ENCODE data around the gene LRRC39.

Gene LRRC39

GRCh38 chr1:100164216-100164615 is 13.8 kb downstream of the LRRC39 start:
- in situ Hi-C loops (cut with HindIII; ENCODE audit: low pct_ligation_motif_present, low sequenced_read_pairs), result no loop called here
- Histone ChIP-seq H3K36me3 (replicated peaks) (no peaks in the 10 kb centered on the region), H3K27ac (no peak overlapping the region), H3K27me3 (replicated peaks) (no peaks in the 10 kb centered on the region), H3K4me3 (ENCODE audit: low read depth, low read length) (no peak overlapping the region)
- peak; percentile 75 for DNase-seq
- TF ChIP-seq CTCF (IDR thresholded peaks at IDR 0.05; ENCODE audit: low read depth, low read length, missing control alignments), result no peak

GRCh38 chr1:100162881-100163280 is 15.2 kb downstream of the LRRC39 start:
- TF ChIP-seq CTCF (IDR thresholded peaks at IDR 0.05; ENCODE audit: low read depth, low read length, missing control alignments), result no peak
- Histone ChIP-seq H3K36me3 (replicated peaks) (no peaks in the 10 kb centered on the region), H3K27me3 (replicated peaks) (no peaks in the 10 kb centered on the region), H3K27ac (no peak overlapping the region), H3K4me3 (ENCODE audit: low read depth, low read length) (no peak overlapping the region)
- in situ Hi-C loops (cut with HindIII; ENCODE audit: low pct_ligation_motif_present, low sequenced_read_pairs), result no loop called here
- DNase-seq, result no peak

DNA sequence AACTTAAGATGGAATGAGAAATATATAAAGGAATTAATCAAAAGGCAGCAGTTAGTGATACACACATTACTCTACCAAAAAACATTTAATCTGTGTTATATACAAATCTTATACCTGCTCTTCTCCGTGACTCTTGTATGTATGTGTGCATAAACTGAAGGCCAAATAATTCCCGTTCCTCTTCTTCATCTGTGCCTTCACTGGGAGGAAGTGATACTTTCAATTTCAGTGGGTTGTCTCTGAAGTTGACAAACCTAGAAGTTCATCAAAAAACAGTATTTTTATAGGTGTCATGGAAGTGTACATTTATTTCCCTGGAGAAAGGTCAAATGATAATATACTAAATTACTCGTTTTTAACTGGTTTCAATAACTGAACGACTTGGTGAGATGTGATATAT is 25.8 kb downstream of the LRRC39 start:
- Histone ChIP-seq H3K4me3 (ENCODE audit: low read depth, low read length) (no peak overlapping the region), H3K27ac (no peak overlapping the region), H3K36me3 (replicated peaks) (peaks cover 6% of the 10 kb centered on the region), H3K27me3 (replicated peaks) (no peaks in the 10 kb centered on the region)
- TF ChIP-seq CTCF (IDR thresholded peaks at IDR 0.05; ENCODE audit: low read depth, low read length, missing control alignments), result no peak
- in situ Hi-C loops (cut with HindIII; ENCODE audit: low pct_ligation_motif_present, low sequenced_read_pairs), result no loop called here
- no peak for DNase-seq

- H3K36me3 ChIP-seq (replicated peaks), result peaks cover 8% of the 10 kb centered on the region
- TF ChIP-seq CTCF (IDR thresholded peaks at IDR 0.05; ENCODE audit: low read depth, low read length, missing control alignments), result no peak
- H3K4me3 ChIP-seq (ENCODE audit: low read depth, low read length), result no peak overlapping the region
- H3K27ac ChIP-seq, result no peak overlapping the region
- in situ Hi-C loops (cut with HindIII; ENCODE audit: low pct_ligation_motif_present, low sequenced_read_pairs), result no loop called here
- DNase-seq, result no peak
- H3K27me3 ChIP-seq (replicated peaks), result no peaks in the 10 kb centered on the region
These were observed 26.4 kb downstream of the LRRC39 start for GRCh38 chr1:100151679-100152078.

- H3K27ac ChIP-seq, result no peak overlapping the region
- in situ Hi-C loops (cut with HindIII; ENCODE audit: low pct_ligation_motif_present, low sequenced_read_pairs), result no loop called here
- H3K36me3 ChIP-seq (replicated peaks), result peaks cover 23% of the 10 kb centered on the region
- no peak overlapping the region for H3K4me3 ChIP-seq (ENCODE audit: low read depth, low read length)
- TF ChIP-seq CTCF (IDR thresholded peaks at IDR 0.05; ENCODE audit: low read depth, low read length, missing control alignments), result no peak
- no peaks in the 10 kb centered on the region for H3K27me3 ChIP-seq (replicated peaks)
- DNase-seq, result no peak
These were observed 30.2 kb downstream of the LRRC39 start for GRCh38 chr1:100147875-100148274.

DNA sequence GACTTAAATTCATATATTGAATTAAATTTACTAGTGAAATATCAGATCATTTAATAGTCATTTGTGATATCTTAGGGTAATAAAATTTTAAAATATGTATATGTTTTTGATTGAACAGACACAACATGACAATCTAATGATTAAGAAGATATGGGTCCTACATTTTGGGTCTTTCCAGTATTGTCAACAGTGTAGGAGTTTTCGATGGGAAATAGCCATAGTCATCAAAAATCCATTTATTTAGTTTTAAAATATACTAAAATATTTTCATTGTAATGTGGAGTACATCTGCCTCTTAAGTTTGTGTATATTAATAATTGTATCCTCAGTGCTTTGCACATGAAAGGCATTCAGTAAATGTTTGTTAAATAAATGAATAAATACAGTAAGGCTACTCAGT is 31.1 kb downstream of the LRRC39 start:
- TF ChIP-seq CTCF (IDR thresholded peaks at IDR 0.05; ENCODE audit: low read depth, low read length, missing control alignments), result no peak
- no peak for DNase-seq
- Histone ChIP-seq H3K27ac (no peak overlapping the region), H3K4me3 (ENCODE audit: low read depth, low read length) (no peak overlapping the region), H3K27me3 (replicated peaks) (no peaks in the 10 kb centered on the region), H3K36me3 (replicated peaks) (peaks cover 23% of the 10 kb centered on the region)
- in situ Hi-C loops (cut with HindIII; ENCODE audit: low pct_ligation_motif_present, low sequenced_read_pairs), result no loop called here

Data from brain microvascular endothelial cell (primary cell).